Limb (tissue), 2 donors: Measurements from ENCODE around the gene ZNF276.
"Not testable (repeated sequence)": the region's sequence is repeated elsewhere in the genome, so short reads cannot be mapped to it uniquely, and the experiment has no call there.

ENCODE experiments used
- DNase-seq, 2 donors: peaks; one replicate each; pipeline ENCODE4 v3.0.0-alpha.2; 2016; ENCODE audit errors: extremely low spot score in 2 of 2

The ZNF276 gene

GRCh38 chr16:89736554-89736953 is 15.2 kb downstream of the ZNF276 start:
- no peak for DNase-seq

GRCh38 chr16:89737341-89738071 is 16.2 kb downstream of the ZNF276 start:
- DNase-seq: no peak

GRCh38 chr16:89738072-89738377 is 16.7 kb downstream of the ZNF276 start:
- DNase-seq: no peak

GRCh38 chr16:89738538-89739317 is 17.4 kb downstream of the ZNF276 start:
- no peak for DNase-seq

- DNase-seq: no peak
Measured at GRCh38 chr16:89739383-89739782, 18.0 kb downstream of the ZNF276 start.

- DNase-seq: no peak
Measured at GRCh38 chr16:89741342-89742014, 20.1 kb downstream of the ZNF276 start.

- no peak for DNase-seq
Measured at GRCh38 chr16:89742948-89743347, 21.6 kb downstream of the ZNF276 start.

- DNase-seq: no peak
Measured at GRCh38 chr16:89744813-89745212, 23.5 kb downstream of the ZNF276 start.

GRCh38 chr16:89746043-89746442 is 24.7 kb downstream of the ZNF276 start:
- DNase-seq: no peak

- no peak for DNase-seq
Measured at GRCh38 chr16:89748076-89748475, 26.7 kb downstream of the ZNF276 start.

GRCh38 chr16:89748921-89749320 is 27.6 kb downstream of the ZNF276 start:
- no peak for DNase-seq

GRCh38 chr16:89749637-89750036 is 28.3 kb downstream of the ZNF276 start:
- DNase-seq: no peak

GRCh38 chr16:89759746-89760340 is 38.5 kb downstream of the ZNF276 start:
- DNase-seq: no peak

GRCh38 chr16:89761304-89761922 is 40.1 kb downstream of the ZNF276 start:
- no peak for DNase-seq

GRCh38 chr16:89764711-89765201 is 43.4 kb downstream of the ZNF276 start:
- DNase-seq: no peak

GRCh38 chr16:89765292-89765830 is 44.0 kb downstream of the ZNF276 start:
- DNase-seq: no peak

GRCh38 chr16:89770367-89770766 is 49.0 kb downstream of the ZNF276 start:
- no peak for DNase-seq

- no peak for DNase-seq
Measured at GRCh38 chr16:89775223-89775622, 53.9 kb downstream of the ZNF276 start.

- not testable (repeated sequence) for DNase-seq
Measured at GRCh38 chr16:89778211-89778610, 56.9 kb downstream of the ZNF276 start.

- no peak for DNase-seq
Measured at GRCh38 chr16:89779231-89779908, 58.0 kb downstream of the ZNF276 start.

- no peak for DNase-seq
Measured at GRCh38 chr16:89779909-89780305, 58.6 kb downstream of the ZNF276 start.
